HG03432 (cell line): ENCODE results near the gene DDX5.

ENCODE experiments used
- ATAC-seq: cut with Tn5 transposase; IDR thresholded peaks from one replicate; pipeline ENCODE4 v1.9.1; 2021; ENCODE audit warnings: mild to moderate bottlenecking, moderate library complexity; ENCODE audit not compliant: unreplicated experiment

DDX5 gene

GRCh38 chr17:64448665-64449512 lies 57.2 kb downstream of the DDX5 start, which contains the start of gene MILR1:
Gene MILR1, plus strand, starts transcription at chr17:64449115. Its CDS starts 54 bp downstream, at chr17:64449169.
- ATAC-seq, result no peak
